HepG2 (cell line): ENCODE results near the gene RCOR3. TPM values are rescaled to one million over a fixed set of nuclear protein-coding genes. Genes with fewer than 3 reads are reported as not detected.
"Not testable (repeated sequence)": the region's sequence is repeated elsewhere in the genome, so short reads cannot be mapped to it uniquely, and the experiment has no call there.

ENCODE experiments used
- ATAC-seq: fragments of 200-7000 bp; cut with Tn5 transposase; 3 replicates; pipeline ENCODE4 v1.9.1; 2020; ENCODE audit warnings: mild to moderate bottlenecking, moderate library complexity
- BruUV-seq: library from RNA; stranded (reverse); fragments of 400-500 nt; replicated peaks from 2 replicates; lab custom pipeline; 2021; lab: Mats Ljungman, UMichigan
- CTCF ChIA-PET: fragments of 300-600 bp; formaldehyde crosslinking; extraction: SDS; loops from one replicate; lab custom pipeline; 2021; ENCODE audit warnings: low total read pairs, inconsistent platforms, low intra/inter-chr PET ratio; lab: Yijun Ruan, JAX
- POLR2A ChIA-PET: fragments of 350-600 bp; sonication (Branson Sonifier 250); formaldehyde crosslinking; loops from one replicate; lab custom pipeline; 2020; ENCODE audit warnings: antibody characterized with exemption, inconsistent platforms; lab: Yijun Ruan, JAX
- DNase-seq: peaks from one replicate; pipeline ENCODE4 v3.0.0-alpha.2; 2015; ENCODE audit warnings: low spot score
- FAIRE-seq: peaks from 3 replicates; lab custom pipeline; 2011; peaks lifted over from hg19 to GRCh38; lab: Jason Lieb, UNC
- H2AFZ ChIP-seq: one replicate; pipeline ENCODE4 v1.6.1; 2011; ENCODE audit warnings: low read length, inconsistent platforms
- H3K27ac ChIP-seq: fragments of 300-600 bp; 3 replicates; pipeline ENCODE4 v1.8.0; 2011; ENCODE audit warnings: mixed run types, mild to moderate bottlenecking, mixed read lengths, low read length, inconsistent platforms; ENCODE audit not compliant: insufficient read depth; ENCODE audit errors: extremely low read length
- H3K27me3 ChIP-seq, 2 experiments: fragments of 200-600 bp in 1 of 2; 2 replicates in 1 of 2; 3 replicates in 1 of 2; pipeline versions ENCODE4 v1.6.0 to v1.8.0; 2011; ENCODE audit warnings: low read length in 2 of 2, mild to moderate bottlenecking in 2 of 2, moderate library complexity in 2 of 2, inconsistent platforms in 1 of 2; ENCODE audit not compliant: insufficient read depth in 2 of 2, control insufficient read depth in 1 of 2
- H3K36me3 ChIP-seq, 2 experiments: fragments of 200-600 bp in 1 of 2; replicated peaks in 1 of 2; 2 replicates in 1 of 2; 3 replicates in 1 of 2; pipeline versions ENCODE4 v1.5.1 to v1.8.0; 2011; ENCODE audit warnings: low read length in 2 of 2, inconsistent platforms in 1 of 2; ENCODE audit not compliant: insufficient read depth in 2 of 2, control insufficient read depth in 1 of 2
- H3K4me1 ChIP-seq: 2 replicates; pipeline ENCODE4 v1.5.1; 2012; ENCODE audit warnings: low read length, inconsistent platforms; ENCODE audit not compliant: insufficient read depth
- H3K4me2 ChIP-seq: 2 replicates; pipeline ENCODE4 v1.6.0; 2011; ENCODE audit warnings: low read depth, low read length, inconsistent platforms
- H3K4me3 ChIP-seq, 3 experiments: fragments of 200-600 bp in 1 of 3; sonication (generic), shearing (Covaris generic) in 1 of 3; replicated peaks in 1 of 3; 2 replicates each; pipeline ENCODE4 v1.5.1; 2011 to 2016; ENCODE audit warnings: low read length in 3 of 3, inconsistent platforms in 2 of 3, low read depth in 2 of 3, mild to moderate bottlenecking in 2 of 3, control low read depth in 1 of 3, mixed read lengths in 1 of 3; ENCODE audit not compliant: insufficient read depth in 1 of 3
- H3K79me2 ChIP-seq: one replicate; pipeline ENCODE4 v1.6.1; 2011; ENCODE audit warnings: low read length, inconsistent platforms; ENCODE audit not compliant: insufficient read depth
- H3K9ac ChIP-seq: 2 replicates; pipeline ENCODE4 v1.6.0; 2011; ENCODE audit warnings: mild to moderate bottlenecking, low read depth, low read length, inconsistent platforms; ENCODE audit not compliant: insufficient read depth
- H3K9me3 ChIP-seq: 2 replicates; pipeline ENCODE4 v1.5.1; 2012; ENCODE audit warnings: mild to moderate bottlenecking, low read length
- H4K20me1 ChIP-seq: 2 replicates; pipeline ENCODE4 v1.6.0; 2011; ENCODE audit warnings: inconsistent platforms, mild to moderate bottlenecking, low read length, moderate library complexity; ENCODE audit not compliant: insufficient read depth
- ELF4 ChIP-seq: sonication (generic); formaldehyde crosslinking; IDR thresholded peaks from 2 replicates; pipeline ENCODE4 v1.5.0; 2020; ENCODE audit warnings: missing genetic modification reagents, mild to moderate bottlenecking, moderate library complexity, borderline replicate concordance
- ZNF720 ChIP-seq: sonication (generic); formaldehyde crosslinking; IDR thresholded peaks from 2 replicates; pipeline ENCODE4 v1.4.0; 2020; ENCODE audit warnings: missing genetic modification reagents
- WGBS: methylation state at CpG from one replicate; pipeline ENCODE4 v1.1.6; 2017; ENCODE audit warnings: low lambda C conversion rate; 5-methylcytosine and 5-hydroxymethylcytosine counted together
- in situ Hi-C: cut with HindIII; loops from 2 replicates; pipeline ENCODE4 v1.10.0; 2017; ENCODE audit warnings: low pct_unique_long_range_greater_than_20kb; ENCODE audit not compliant: extremely low pct_ligation_motif_present
- intact Hi-C: fragments of 100-400 bp; cut with micrococcal nuclease; formaldehyde crosslinking; loops from one replicate; pipeline ENCODE4 v1.10.0; 2022; ENCODE audit not compliant: unreplicated experiment
- polyA plus RNA-seq, 8 experiments: library from polyadenylated mRNA; depleted of rRNA in 3 of 8; stranded (reverse) in 7 of 8; unstranded in 1 of 8; fragments of >200 nt; fragmentation: Illumina TruSeq in 4 of 8; extraction: Trizol in 4 of 8; gene quantifications; 2 replicates each; pipeline versions ENCODE4 v1.2.1 to v1.2.3, GENCODE V29; 2011 to 2016; ENCODE audit warnings: low read depth in 4 of 8, missing spikeins in 1 of 8, mixed read lengths in 1 of 8; ENCODE audit not compliant: insufficient read depth in 1 of 8
- total RNA-seq, 5 experiments: library from RNA; depleted of rRNA; stranded (reverse); fragments of >200 nt; fragmentation: Illumina TruSeq; extraction: Trizol; gene quantifications; 2 replicates each; pipeline ENCODE4 v1.2.3, GENCODE V29; 2016; ENCODE audit warnings: low read depth in 1 of 5

The RCOR3 gene
- total and polyA plus RNA-seq, 2 of the 13 experiments (the other 11 are each of a cell fraction or from before 2014, with no cell fraction given), result 16.8 to 31.6 TPM

GRCh38 chr1:211261229-211261628, 2.1 kb downstream of the RCOR3 start:
- TSS peak; percentile 57 for BruUV-seq
- 53% methylated on average over 2 of the region's 2 CpGs for WGBS
- Histone ChIP-seq H3K4me3 (peak overlapping the region; percentile 91 to 97 (median 93); a peak in 5 of 6 replicates), H2AFZ (no peak overlapping the region), H4K20me1 (0 out of 2 replicates have a peak, but pooled peaks cover 2% of the 10 kb centered on the region), H3K27me3 (no peaks in the 10 kb centered on the region; a peak in 1 of 5 replicates), H3K36me3 (no peaks in the 10 kb centered on the region), H3K4me1 (peaks cover 22% of the 10 kb centered on the region; the same call in 1 of the 2 replicates), H3K9ac (peak overlapping the region; percentile 76), H3K27ac (peak overlapping the region; percentile 89), H3K79me2 (peaks cover 14% of the 10 kb centered on the region), H3K9me3 (no peaks in the 10 kb centered on the region), H3K4me2 (peak overlapping the region; percentile 85)
- ChIA-PET CTCF (no interaction called here), POLR2A (interaction anchor here (1.1 to 2.2 kb wide), 3 partner anchors 8 to 887 kb away, joined by 3 to 6 read pairs (median 3); no protein-coding TSS in a partner anchor)
- TF ChIP-seq ZNF720 (CRISPR knock-in tag) (no peak), ELF4 (CRISPR knock-in tag) (0 out of 2 replicates have a peak, but pooled peaks have one; percentile 13)
- no peak for ATAC-seq
- intact Hi-C loops, result no loop called here
- DNase-seq, result no peak
- in situ Hi-C loops, result no loop called here
- FAIRE-seq, result no peak

GRCh38 chr1:211263022-211263421, 3.9 kb downstream of the RCOR3 start:
- intact Hi-C loops, POLR2A ChIA-PET, H2AFZ ChIP-seq, H3K9ac ChIP-seq, in situ Hi-C loops, ATAC-seq, H3K9me3 ChIP-seq, H3K27ac ChIP-seq, BruUV-seq, H4K20me1 ChIP-seq, FAIRE-seq, H3K4me2 ChIP-seq, H3K36me3 ChIP-seq, CTCF ChIA-PET, H3K27me3 ChIP-seq, H3K4me1 ChIP-seq, DNase-seq, H3K4me3 ChIP-seq: not testable (repeated sequence)
- WGBS, result 94% methylated on average over 1 of the region's 5 CpGs
- H3K79me2 ChIP-seq, result peaks cover 14% of the 10 kb centered on the region
